Neuron (in vitro differentiated cells): Measurements from ENCODE around the gene PTPRN2.

Experiments
- H2AFZ ChIP-seq: one replicate; pipeline ENCODE4 v1.6.1; 2013; ENCODE audit warnings: low read depth, mild to moderate bottlenecking, inconsistent platforms, low read length, moderate library complexity
- H3K27me3 ChIP-seq: one replicate; pipeline ENCODE4 v1.6.1; 2013; ENCODE audit warnings: low read length; ENCODE audit not compliant: insufficient read depth
- H3K36me3 ChIP-seq: one replicate; pipeline ENCODE4 v1.6.1; 2013; ENCODE audit warnings: low read length; ENCODE audit not compliant: insufficient read depth
- H3K4me1 ChIP-seq: one replicate; pipeline ENCODE4 v1.6.1; 2013; ENCODE audit warnings: low read length; ENCODE audit not compliant: insufficient read depth
- H3K4me3 ChIP-seq: 2 replicates; pipeline ENCODE4 v1.5.1; 2013; ENCODE audit warnings: mild to moderate bottlenecking, low read length, moderate library complexity
- H3K9me3 ChIP-seq: one replicate; pipeline ENCODE4 v1.6.1; 2013; ENCODE audit warnings: low read length

PTPRN2 gene

DNA sequence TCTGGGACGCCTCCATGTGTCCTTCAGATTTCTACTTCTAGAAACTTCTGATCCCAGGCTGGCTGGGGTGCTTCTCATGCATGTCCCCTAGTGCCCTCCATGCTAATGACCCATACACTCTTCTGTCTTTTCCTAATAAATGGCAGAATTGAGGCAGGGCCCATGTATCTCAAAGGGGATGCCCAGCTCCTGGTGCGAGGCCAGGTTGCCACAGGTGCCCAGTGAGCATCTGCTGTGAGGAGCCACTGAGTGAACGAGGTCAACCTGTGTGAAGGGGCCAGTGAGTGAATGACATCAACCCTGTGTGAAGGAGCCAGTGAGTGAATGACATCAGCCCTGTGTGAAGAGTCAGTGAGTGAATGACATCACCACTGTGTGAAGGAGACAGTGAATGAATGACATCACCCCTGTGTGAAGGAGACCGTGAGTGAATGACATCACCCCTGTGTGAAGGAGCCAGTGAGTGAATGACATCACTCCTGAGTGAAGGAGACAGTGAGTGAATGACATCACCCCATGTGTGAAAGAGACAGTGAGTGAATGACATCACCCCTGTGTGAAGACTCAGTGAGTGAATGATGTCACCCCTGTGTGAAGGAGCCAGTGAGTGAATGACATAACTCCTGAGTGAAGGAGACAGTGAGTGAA, 478.9 kb downstream of the PTPRN2 start:
- H3K4me1 ChIP-seq = no peaks in the 10 kb centered on the region
- H2AFZ ChIP-seq = no peak overlapping the region
- H3K36me3 ChIP-seq = no peaks in the 10 kb centered on the region
- no peaks in the 10 kb centered on the region for H3K9me3 ChIP-seq
- no peaks in the 10 kb centered on the region for H3K27me3 ChIP-seq
- no peak overlapping the region for H3K4me3 ChIP-seq

GRCh38 chr7:158107806-158108205, 479.8 kb downstream of the PTPRN2 start:
- H3K9me3 ChIP-seq = no peaks in the 10 kb centered on the region
- no peak overlapping the region for H2AFZ ChIP-seq
- no peak overlapping the region for H3K4me3 ChIP-seq
- no peaks in the 10 kb centered on the region for H3K27me3 ChIP-seq
- H3K4me1 ChIP-seq = no peaks in the 10 kb centered on the region
- no peaks in the 10 kb centered on the region for H3K36me3 ChIP-seq

DNA sequence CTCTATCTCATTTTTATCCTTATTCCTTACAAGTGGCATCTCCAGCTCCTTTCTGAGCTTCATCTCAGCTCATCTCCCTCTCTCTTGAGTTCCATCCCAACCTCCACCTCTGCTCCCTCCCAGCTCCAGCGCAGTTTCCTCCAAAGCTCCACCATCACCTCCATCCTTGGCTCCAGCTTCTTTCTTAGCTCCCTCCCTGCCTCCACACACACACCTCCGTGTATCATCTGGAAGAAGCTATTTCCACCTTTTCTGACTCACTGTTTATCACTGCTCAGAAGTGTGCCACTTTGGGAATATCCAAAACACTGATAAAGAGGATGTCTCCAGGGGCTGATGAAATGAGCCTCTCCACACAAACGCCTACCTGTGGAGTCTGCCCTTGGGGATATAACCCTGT, 481.4 kb downstream of the PTPRN2 start:
- Histone ChIP-seq H3K4me1 (no peaks in the 10 kb centered on the region), H3K27me3 (no peaks in the 10 kb centered on the region), H2AFZ (no peak overlapping the region), H3K4me3 (no peak overlapping the region), H3K36me3 (no peaks in the 10 kb centered on the region), H3K9me3 (no peaks in the 10 kb centered on the region)

- Histone ChIP-seq H3K9me3 (no peaks in the 10 kb centered on the region), H3K27me3 (no peaks in the 10 kb centered on the region), H2AFZ (no peak overlapping the region), H3K4me3 (no peak overlapping the region), H3K4me1 (no peaks in the 10 kb centered on the region), H3K36me3 (no peaks in the 10 kb centered on the region)
Measured at GRCh38 chr7:158103378-158103777, 484.2 kb downstream of the PTPRN2 start.

GRCh38 chr7:158102897-158103296, 484.7 kb downstream of the PTPRN2 start:
- Histone ChIP-seq H3K36me3 (no peaks in the 10 kb centered on the region), H3K4me3 (no peak overlapping the region), H2AFZ (no peak overlapping the region), H3K9me3 (no peaks in the 10 kb centered on the region), H3K4me1 (no peaks in the 10 kb centered on the region), H3K27me3 (no peaks in the 10 kb centered on the region)

DNA sequence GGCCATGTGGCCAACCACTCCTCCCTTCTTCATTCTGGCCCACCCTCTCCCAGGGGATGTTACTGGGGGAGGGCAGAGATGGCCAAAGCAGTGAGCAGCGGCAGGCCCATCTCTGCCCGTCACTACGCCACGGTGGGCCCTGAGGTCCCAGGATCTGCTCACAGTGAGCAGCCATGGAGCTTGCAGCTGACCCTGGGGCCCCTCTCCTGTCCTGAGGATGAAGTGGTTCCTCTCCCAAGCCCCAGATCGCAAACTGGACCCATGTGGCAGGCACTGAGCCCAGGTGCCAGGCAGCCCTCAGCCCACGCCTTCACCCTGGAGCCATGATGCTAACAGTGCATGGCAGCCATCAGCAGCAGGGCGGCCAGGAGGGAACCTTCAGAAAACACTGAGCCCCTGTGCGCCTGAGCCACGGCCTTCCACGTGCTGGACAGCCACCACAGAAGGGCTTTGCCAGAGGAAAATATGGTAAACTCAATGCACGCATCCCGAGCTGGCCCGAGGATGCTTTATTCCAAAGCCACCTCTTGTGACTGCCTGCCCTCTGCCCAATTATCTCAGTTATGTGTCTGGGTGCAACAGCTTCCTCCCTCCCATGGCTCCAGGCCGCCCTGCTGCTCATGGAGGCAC, 485.7 kb downstream of the PTPRN2 start:
- Histone ChIP-seq H3K9me3 (no peaks in the 10 kb centered on the region), H3K36me3 (no peaks in the 10 kb centered on the region), H3K27me3 (no peaks in the 10 kb centered on the region), H3K4me3 (no peak overlapping the region), H3K4me1 (no peaks in the 10 kb centered on the region), H2AFZ (no peak overlapping the region)

DNA sequence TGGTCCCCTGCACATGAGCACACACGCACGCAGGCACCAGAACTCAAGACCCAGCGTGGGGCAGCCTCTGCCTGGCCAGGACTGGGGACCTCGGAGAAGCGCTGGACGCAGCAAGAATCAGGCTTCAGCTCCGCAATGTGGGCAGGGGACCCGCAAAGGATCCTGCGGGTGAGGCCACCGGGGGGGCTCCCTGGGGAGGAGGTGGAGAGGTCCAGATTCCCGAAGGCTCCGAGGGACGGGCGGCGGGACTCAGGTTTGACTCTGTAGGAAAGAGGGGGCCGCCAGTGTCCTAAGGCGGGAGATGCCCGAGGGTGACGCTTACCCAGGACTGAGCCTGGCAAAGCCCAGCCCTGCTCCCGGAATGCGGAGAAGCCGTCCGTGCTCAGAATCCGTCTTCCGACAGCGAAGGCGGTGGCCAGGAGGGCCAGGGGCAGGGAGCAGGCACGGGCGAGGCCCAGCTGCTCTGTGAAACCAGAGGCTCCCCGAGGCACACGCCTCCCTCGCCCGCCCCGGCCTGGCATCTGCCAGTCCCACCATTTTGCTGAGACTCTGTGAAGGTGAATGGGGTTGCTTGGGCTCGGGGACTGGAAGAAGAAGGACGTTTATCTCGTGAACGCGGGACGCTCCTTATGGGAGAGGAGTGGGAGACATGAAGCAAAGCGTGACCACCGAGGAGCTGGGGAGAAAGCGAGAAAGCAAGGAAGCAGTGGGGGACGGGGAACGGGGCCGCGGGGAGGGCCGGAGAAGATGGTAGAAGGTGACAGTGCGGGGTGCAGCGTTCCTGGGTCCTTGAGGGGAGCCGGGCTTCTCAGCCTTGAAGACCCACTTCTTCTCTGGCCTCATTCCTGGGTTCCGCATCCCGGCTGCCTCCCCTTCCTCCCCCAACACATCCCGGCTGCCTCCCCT, 489.2 kb downstream of the PTPRN2 start:
- Histone ChIP-seq H3K36me3 (no peaks in the 10 kb centered on the region), H2AFZ (no peak overlapping the region), H3K4me3 (no peak overlapping the region), H3K27me3 (peaks cover 3% of the 10 kb centered on the region), H3K9me3 (no peaks in the 10 kb centered on the region), H3K4me1 (no peaks in the 10 kb centered on the region)

- peaks cover 3% of the 10 kb centered on the region for H3K27me3 ChIP-seq
- no peaks in the 10 kb centered on the region for H3K9me3 ChIP-seq
- H3K4me3 ChIP-seq = no peak overlapping the region
Measured at GRCh38 chr7:158097453-158098124, 490.0 kb downstream of the PTPRN2 start.

DNA sequence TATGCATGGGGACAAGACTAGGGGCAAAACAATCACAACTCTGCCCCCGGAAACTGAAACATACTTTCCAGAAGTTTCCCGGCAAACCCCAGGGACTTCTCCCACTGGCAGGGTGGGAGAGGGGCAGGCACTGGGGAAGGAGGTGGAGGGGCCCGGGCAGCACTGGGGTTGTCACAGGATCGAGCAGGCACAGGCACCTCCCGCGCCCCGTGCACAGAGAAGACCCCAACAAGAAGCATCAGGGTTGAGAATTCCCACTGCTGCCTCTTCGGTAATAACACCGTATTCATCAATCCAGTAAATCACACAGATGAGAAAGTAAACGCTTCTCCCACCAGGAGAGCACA, 490.5 kb downstream of the PTPRN2 start:
- Histone ChIP-seq H3K36me3 (no peaks in the 10 kb centered on the region), H2AFZ (no peak overlapping the region), H3K4me3 (no peak overlapping the region), H3K9me3 (no peaks in the 10 kb centered on the region), H3K4me1 (no peaks in the 10 kb centered on the region), H3K27me3 (peaks cover 3% of the 10 kb centered on the region)

More at GRCh38 chr7:158097453-158098124, 490.0 kb downstream of the PTPRN2 start:
- H3K36me3 ChIP-seq = no peaks in the 10 kb centered on the region
- H2AFZ ChIP-seq = no peak overlapping the region
- H3K4me1 ChIP-seq = no peaks in the 10 kb centered on the region

- Histone ChIP-seq H3K4me1 (no peaks in the 10 kb centered on the region), H3K27me3 (peaks cover 3% of the 10 kb centered on the region), H3K4me3 (no peak overlapping the region), H3K36me3 (no peaks in the 10 kb centered on the region), H3K9me3 (no peaks in the 10 kb centered on the region), H2AFZ (no peak overlapping the region)
Measured at GRCh38 chr7:158096582-158096981, 491.0 kb downstream of the PTPRN2 start.

- no peak overlapping the region for H2AFZ ChIP-seq
- peaks cover 3% of the 10 kb centered on the region for H3K27me3 ChIP-seq
- no peaks in the 10 kb centered on the region for H3K4me1 ChIP-seq
- H3K9me3 ChIP-seq = no peaks in the 10 kb centered on the region
- no peak overlapping the region for H3K4me3 ChIP-seq
- no peaks in the 10 kb centered on the region for H3K36me3 ChIP-seq
Measured at GRCh38 chr7:158094671-158095226, 492.9 kb downstream of the PTPRN2 start.

GRCh38 chr7:158094046-158094445, 493.6 kb downstream of the PTPRN2 start:
- Histone ChIP-seq H3K9me3 (no peaks in the 10 kb centered on the region), H3K4me3 (no peak overlapping the region), H2AFZ (no peak overlapping the region)

More at GRCh38 chr7:158094046-158094445, 493.6 kb downstream of the PTPRN2 start:
- Histone ChIP-seq H3K4me1 (no peaks in the 10 kb centered on the region), H3K36me3 (no peaks in the 10 kb centered on the region), H3K27me3 (peaks cover 3% of the 10 kb centered on the region)
